ENCODE data around the gene IFT27. TPM values are rescaled to one million over a fixed set of nuclear protein-coding genes. Genes with fewer than 3 reads are reported as not detected.

The IFT27 gene
- total RNA-seq, 1 experiment from 2014 or later = 8.3 TPM

GRCh38 chr22:36715647-36716046, 60.3 kb downstream of the IFT27 start:
- H3K4me1 Mint-ChIP-seq (ENCODE audit: low read depth, unreplicated experiment) = no peaks in the 10 kb centered on the region
- Histone ChIP-seq H3K27me3 (replicated peaks; ENCODE audit: control insufficient read depth, insufficient read depth, low read length) (peaks cover 1% of the 10 kb centered on the region; the same call in 1 of the 2 replicates), H3K4me1 (no peaks in the 10 kb centered on the region), H3K36me3 (ENCODE audit: control insufficient read depth, insufficient read depth, low read length) (no peaks in the 10 kb centered on the region), H3K9me3 (no peaks in the 10 kb centered on the region), H3K4me3 (ENCODE audit: low read depth, low read length) (no peak overlapping the region)
- no peaks in the 10 kb centered on the region for H3K9me3 Mint-ChIP-seq (ENCODE audit: unreplicated experiment)
- TF ChIP-seq CTCF (IDR thresholded peaks at IDR 0.05; ENCODE audit: insufficient read depth in 1 of 2, low read depth in 1 of 2, low read length in 1 of 2, severe bottlenecking in 1 of 2, unreplicated experiment in 1 of 2) = no peak
- no peaks in the 10 kb centered on the region for H3K36me3 Mint-ChIP-seq (ENCODE audit: insufficient read depth, unreplicated experiment)
- ChIA-PET POLR2A (no interaction called here), CTCF (no interaction called here)
- intact Hi-C loops (cut with micrococcal nuclease; ENCODE audit: unreplicated experiment) = no loop called here
- BruUV-seq (replicated peaks) = no TSS peak
- H3K4me3 Mint-ChIP-seq (ENCODE audit: unreplicated experiment) = no peak overlapping the region
- no peak for DNase-seq
- peaks cover 16% of the 10 kb centered on the region for H3K27me3 Mint-ChIP-seq (ENCODE audit: insufficient read depth, unreplicated experiment)
- H3K27ac Mint-ChIP-seq (ENCODE audit: unreplicated experiment) = no peak overlapping the region

GRCh38 chr22:36714110-36714509, 61.8 kb downstream of the IFT27 start:
- Mint-ChIP-seq H3K27ac (ENCODE audit: unreplicated experiment) (no peak overlapping the region), H3K9me3 (ENCODE audit: unreplicated experiment) (no peaks in the 10 kb centered on the region), H3K4me1 (ENCODE audit: low read depth, unreplicated experiment) (no peaks in the 10 kb centered on the region), H3K4me3 (ENCODE audit: unreplicated experiment) (no peak overlapping the region), H3K27me3 (ENCODE audit: insufficient read depth, unreplicated experiment) (peaks cover 16% of the 10 kb centered on the region), H3K36me3 (ENCODE audit: insufficient read depth, unreplicated experiment) (no peaks in the 10 kb centered on the region)
- peaks cover 1% of the 10 kb centered on the region; the same call in 1 of the 2 replicates for H3K27me3 ChIP-seq (replicated peaks; ENCODE audit: control insufficient read depth, insufficient read depth, low read length)
- CTCF ChIA-PET = no interaction called here
- H3K9me3 ChIP-seq = no peaks in the 10 kb centered on the region
- BruUV-seq (replicated peaks) = no TSS peak
- POLR2A ChIA-PET = no interaction called here
- no peaks in the 10 kb centered on the region for H3K36me3 ChIP-seq (ENCODE audit: control insufficient read depth, insufficient read depth, low read length)
- H3K4me3 ChIP-seq (ENCODE audit: low read depth, low read length) = no peak overlapping the region
- DNase-seq = no peak
- no peaks in the 10 kb centered on the region for H3K4me1 ChIP-seq
- intact Hi-C loops (cut with micrococcal nuclease; ENCODE audit: unreplicated experiment) = no loop called here
- TF ChIP-seq CTCF (IDR thresholded peaks at IDR 0.05; ENCODE audit: insufficient read depth in 1 of 2, low read depth in 1 of 2, low read length in 1 of 2, severe bottlenecking in 1 of 2, unreplicated experiment in 1 of 2) = no peak

- Histone ChIP-seq H3K4me3 (ENCODE audit: low read depth, low read length) (no peak overlapping the region), H3K4me1 (no peaks in the 10 kb centered on the region), H3K9me3 (no peaks in the 10 kb centered on the region), H3K27me3 (replicated peaks; ENCODE audit: control insufficient read depth, insufficient read depth, low read length) (peaks cover 1% of the 10 kb centered on the region; the same call in 1 of the 2 replicates), H3K36me3 (ENCODE audit: control insufficient read depth, insufficient read depth, low read length) (no peaks in the 10 kb centered on the region)
- ChIA-PET POLR2A (no interaction called here), CTCF (no interaction called here)
- no TSS peak for BruUV-seq (replicated peaks)
- Mint-ChIP-seq H3K4me3 (ENCODE audit: unreplicated experiment) (no peak overlapping the region), H3K27ac (ENCODE audit: unreplicated experiment) (no peak overlapping the region), H3K27me3 (ENCODE audit: insufficient read depth, unreplicated experiment) (peaks cover 14% of the 10 kb centered on the region), H3K4me1 (ENCODE audit: low read depth, unreplicated experiment) (no peaks in the 10 kb centered on the region), H3K36me3 (ENCODE audit: insufficient read depth, unreplicated experiment) (no peaks in the 10 kb centered on the region), H3K9me3 (ENCODE audit: unreplicated experiment) (no peaks in the 10 kb centered on the region)
- intact Hi-C loops (cut with micrococcal nuclease; ENCODE audit: unreplicated experiment) = no loop called here
- no peak for TF ChIP-seq CTCF (IDR thresholded peaks at IDR 0.05; ENCODE audit: insufficient read depth in 1 of 2, low read depth in 1 of 2, low read length in 1 of 2, severe bottlenecking in 1 of 2, unreplicated experiment in 1 of 2)
- no peak for DNase-seq
These were observed 62.5 kb downstream of the IFT27 start for GRCh38 chr22:36713436-36713835.

Other genes starting within 250 kb of the IFT27 start
- gene EIF3D, start 247.0 kb downstream of the IFT27 start, total RNA-seq (2022) = 240 and 250 TPM in 2 replicates
- not detected in 2 replicates for gene CACNG2, start 72.4 kb downstream of the IFT27 start, total RNA-seq (2022)
- gene PVALB, start 40.9 kb upstream of the IFT27 start, total RNA-seq (2022) = not detected in 2 replicates
- gene NCF4, start 84.9 kb upstream of the IFT27 start, total RNA-seq (2022) = not detected in 2 replicates
- gene CSF2RB, start 137.5 kb upstream of the IFT27 start, total RNA-seq (2022) = not detected in 2 replicates
- gene TST, start 243.3 kb upstream of the IFT27 start, total RNA-seq (2022) = 37.0 and 44.9 TPM in 2 replicates
- 81.8 and 83.7 TPM in 2 replicates for gene MPST, start 243.6 kb upstream of the IFT27 start, total RNA-seq (2022)

Measured in Caco-2 (cell line).